Measurements from ENCODE around the gene TLCD3B. TPM values are rescaled to one million over a fixed set of nuclear protein-coding genes. Genes with fewer than 3 reads are reported as not detected.

TLCD3B gene
- total RNA-seq, 1 donor from 2014 or later = 1.4 TPM

- Histone ChIP-seq H4K20me1 (ENCODE audit: insufficient read depth, low read length) (peaks cover 63% of the 10 kb centered on the region), H3K27me3 (ENCODE audit: insufficient read depth, low read length) (no peaks in the 10 kb centered on the region), H3K4me1 (ENCODE audit: insufficient read depth, low read length) (peaks cover 48% of the 10 kb centered on the region), H3K4me3 (ENCODE audit: insufficient read depth, low read depth, low read length) (no peak overlapping the region), H3K4me2 (ENCODE audit: low read length) (peak overlapping the region; percentile 78), H2AFZ (ENCODE audit: low read depth, low read length) (no peak overlapping the region), H3K9me3 (ENCODE audit: insufficient read depth, low read depth, low read length) (no peaks in the 10 kb centered on the region), H3K79me2 (ENCODE audit: insufficient read depth, low read length) (peaks cover 64% of the 10 kb centered on the region), H3K27ac (ENCODE audit: low read depth, low read length) (no peak overlapping the region), H3K36me3 (ENCODE audit: insufficient read depth, low read length) (peaks cover 39% of the 10 kb centered on the region), H3K9ac (ENCODE audit: low read length) (peak overlapping the region; percentile 33)
- no peaks in the 10 kb centered on the region for H3K9me3 Mint-ChIP-seq (ENCODE audit: unreplicated experiment)
- no peak for DNase-seq (ENCODE audit: low read depth)
- H3K4me3 Mint-ChIP-seq (ENCODE audit: unreplicated experiment) = peak overlapping the region; percentile 98
- H3K36me3 Mint-ChIP-seq (ENCODE audit: low read depth, unreplicated experiment) = peaks cover 40% of the 10 kb centered on the region
- no peaks in the 10 kb centered on the region for H3K27me3 Mint-ChIP-seq (ENCODE audit: low read depth, unreplicated experiment)
- peaks cover 36% of the 10 kb centered on the region for H3K4me1 Mint-ChIP-seq (ENCODE audit: low read depth, unreplicated experiment)
- H3K27ac Mint-ChIP-seq (ENCODE audit: unreplicated experiment) = peak overlapping the region; percentile 87
- no peak for FAIRE-seq
- no peak for TF ChIP-seq EZH2 (IDR thresholded peaks at IDR 0.05; ENCODE audit: insufficient read depth, low read length)
- peak; percentile 54 for TF ChIP-seq CTCF (IDR thresholded peaks at IDR 0.05; ENCODE audit: insufficient read depth, low read depth, low read length)
Observed at GRCh38 chr16:30068750-30069610, 37.9 kb upstream of the TLCD3B start.

GRCh38 chr16:30068333-30068732 is 37.3 kb upstream of the TLCD3B start:
- Mint-ChIP-seq H3K36me3 (ENCODE audit: low read depth, unreplicated experiment) (peaks cover 40% of the 10 kb centered on the region), H3K9me3 (ENCODE audit: unreplicated experiment) (no peaks in the 10 kb centered on the region), H3K27ac (ENCODE audit: unreplicated experiment) (peak overlapping the region; percentile 87), H3K27me3 (ENCODE audit: low read depth, unreplicated experiment) (no peaks in the 10 kb centered on the region), H3K4me1 (ENCODE audit: low read depth, unreplicated experiment) (peaks cover 37% of the 10 kb centered on the region), H3K4me3 (ENCODE audit: unreplicated experiment) (peak overlapping the region; percentile 98)
- Histone ChIP-seq H3K36me3 (ENCODE audit: insufficient read depth, low read length) (peaks cover 39% of the 10 kb centered on the region), H3K4me3 (ENCODE audit: insufficient read depth, low read depth, low read length) (no peak overlapping the region), H2AFZ (ENCODE audit: low read depth, low read length) (no peak overlapping the region), H3K4me1 (ENCODE audit: insufficient read depth, low read length) (peaks cover 54% of the 10 kb centered on the region), H3K79me2 (ENCODE audit: insufficient read depth, low read length) (peaks cover 64% of the 10 kb centered on the region), H3K27ac (ENCODE audit: low read depth, low read length) (no peak overlapping the region), H3K4me2 (ENCODE audit: low read length) (peak overlapping the region; percentile 78), H4K20me1 (ENCODE audit: insufficient read depth, low read length) (peaks cover 63% of the 10 kb centered on the region), H3K27me3 (ENCODE audit: insufficient read depth, low read length) (no peaks in the 10 kb centered on the region), H3K9ac (ENCODE audit: low read length) (peak overlapping the region; percentile 33), H3K9me3 (ENCODE audit: insufficient read depth, low read depth, low read length) (no peaks in the 10 kb centered on the region)
- no peak for DNase-seq (ENCODE audit: low read depth)
- TF ChIP-seq EZH2 (IDR thresholded peaks at IDR 0.05; ENCODE audit: insufficient read depth, low read length) (no peak), CTCF (IDR thresholded peaks at IDR 0.05; ENCODE audit: insufficient read depth, low read depth, low read length) (no peak)
- FAIRE-seq = no peak

GRCh38 chr16:30067584-30067916 is 36.5 kb upstream of the TLCD3B start:
- Mint-ChIP-seq H3K9me3 (ENCODE audit: unreplicated experiment) (no peaks in the 10 kb centered on the region), H3K4me1 (ENCODE audit: low read depth, unreplicated experiment) (peaks cover 37% of the 10 kb centered on the region)
- peaks cover 63% of the 10 kb centered on the region for H4K20me1 ChIP-seq (ENCODE audit: insufficient read depth, low read length)

More at GRCh38 chr16:30067584-30067916, 36.5 kb upstream of the TLCD3B start:
- Histone ChIP-seq H3K4me1 (ENCODE audit: insufficient read depth, low read length) (peaks cover 54% of the 10 kb centered on the region), H3K4me2 (ENCODE audit: low read length) (peak overlapping the region; percentile 98), H3K27ac (ENCODE audit: low read depth, low read length) (peak overlapping the region; percentile 93), H3K9ac (ENCODE audit: low read length) (peak overlapping the region; percentile 89), H3K4me3 (ENCODE audit: insufficient read depth, low read depth, low read length) (peak overlapping the region; percentile 85), H3K36me3 (ENCODE audit: insufficient read depth, low read length) (peaks cover 36% of the 10 kb centered on the region), H3K27me3 (ENCODE audit: insufficient read depth, low read length) (no peaks in the 10 kb centered on the region), H3K79me2 (ENCODE audit: insufficient read depth, low read length) (peaks cover 64% of the 10 kb centered on the region), H2AFZ (ENCODE audit: low read depth, low read length) (no peak overlapping the region), H3K9me3 (ENCODE audit: insufficient read depth, low read depth, low read length) (no peaks in the 10 kb centered on the region)
- H3K27me3 Mint-ChIP-seq (ENCODE audit: low read depth, unreplicated experiment) = no peaks in the 10 kb centered on the region
- TF ChIP-seq CTCF (IDR thresholded peaks at IDR 0.05; ENCODE audit: insufficient read depth, low read depth, low read length) = no peak
- TF ChIP-seq EZH2 (IDR thresholded peaks at IDR 0.05; ENCODE audit: insufficient read depth, low read length) = no peak
- H3K27ac Mint-ChIP-seq (ENCODE audit: unreplicated experiment) = peak overlapping the region; percentile 98
- H3K4me3 Mint-ChIP-seq (ENCODE audit: unreplicated experiment) = peak overlapping the region; percentile 98
- H3K36me3 Mint-ChIP-seq (ENCODE audit: low read depth, unreplicated experiment) = peaks cover 40% of the 10 kb centered on the region
- FAIRE-seq (no peak), DNase-seq (ENCODE audit: low read depth) (no peak)
